GM12864 (cell line): ENCODE data around the gene ATRNL1.

Experiments
- DNase-seq: peaks from one replicate; pipeline ENCODE4 v3.0.0-alpha.2; 2011; ENCODE audit warnings: low read depth
- H3K4me3 ChIP-seq: 2 replicates; pipeline ENCODE4 v1.5.1; 2011; ENCODE audit warnings: mild to moderate bottlenecking, low read depth, low read length, control low read depth
- TF ChIP-seq, protein P1 (sequence below): IDR thresholded peaks from 2 replicates; pipeline ENCODE4 v1.5.1; 2011; ENCODE audit warnings: low read depth, mild to moderate bottlenecking, moderate library complexity, low read length, control low read depth, inconsistent platforms; ENCODE audit errors: missing control alignments

ATRNL1 gene

DNA sequence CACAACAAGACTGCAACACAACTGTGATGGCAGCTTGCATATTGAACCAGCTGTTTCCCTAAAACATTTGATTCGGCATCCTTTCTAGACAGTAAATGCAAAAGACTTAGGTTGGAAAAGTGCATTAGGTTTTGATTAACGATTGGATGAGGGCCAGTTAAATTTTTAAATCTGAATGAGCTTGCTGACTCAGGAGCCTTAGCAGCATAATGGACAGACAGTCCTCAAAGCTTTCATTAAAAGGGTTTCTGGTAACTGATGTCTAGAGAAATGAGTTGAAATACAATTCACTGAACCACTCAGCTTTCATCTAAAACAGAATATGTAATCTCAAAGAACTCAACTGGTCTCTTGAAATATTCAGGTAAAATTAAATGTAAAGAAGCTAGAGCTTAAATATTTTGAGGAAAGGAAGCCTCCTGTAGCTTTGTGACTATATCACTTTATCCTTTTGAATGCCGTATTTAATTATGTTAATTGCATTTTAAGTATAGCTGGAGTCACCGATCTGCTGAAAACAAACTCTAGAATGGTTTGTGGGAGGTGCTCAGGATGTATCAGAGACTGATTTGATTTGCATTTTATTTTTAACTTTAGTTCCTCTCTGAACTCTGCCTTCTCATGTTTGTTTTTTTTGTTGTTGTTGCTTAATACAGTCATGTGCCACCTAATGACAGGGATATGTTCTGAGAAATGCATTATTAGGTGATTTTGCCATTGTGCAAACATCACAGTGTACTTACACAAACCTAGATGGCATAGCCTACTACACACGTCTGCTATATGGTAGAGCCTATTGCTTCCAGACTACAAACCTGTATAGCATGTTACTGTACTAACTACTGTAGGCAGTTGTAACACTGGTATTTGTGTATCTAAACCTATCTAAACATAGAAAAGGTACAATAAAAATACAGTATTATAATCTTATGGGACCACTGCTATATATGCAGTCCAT lies 29.2 kb upstream of the ATRNL1 start:
- DNase-seq, result no peak
- no peak overlapping the region for H3K4me3 ChIP-seq
- TF ChIP-seq, protein P1, sequence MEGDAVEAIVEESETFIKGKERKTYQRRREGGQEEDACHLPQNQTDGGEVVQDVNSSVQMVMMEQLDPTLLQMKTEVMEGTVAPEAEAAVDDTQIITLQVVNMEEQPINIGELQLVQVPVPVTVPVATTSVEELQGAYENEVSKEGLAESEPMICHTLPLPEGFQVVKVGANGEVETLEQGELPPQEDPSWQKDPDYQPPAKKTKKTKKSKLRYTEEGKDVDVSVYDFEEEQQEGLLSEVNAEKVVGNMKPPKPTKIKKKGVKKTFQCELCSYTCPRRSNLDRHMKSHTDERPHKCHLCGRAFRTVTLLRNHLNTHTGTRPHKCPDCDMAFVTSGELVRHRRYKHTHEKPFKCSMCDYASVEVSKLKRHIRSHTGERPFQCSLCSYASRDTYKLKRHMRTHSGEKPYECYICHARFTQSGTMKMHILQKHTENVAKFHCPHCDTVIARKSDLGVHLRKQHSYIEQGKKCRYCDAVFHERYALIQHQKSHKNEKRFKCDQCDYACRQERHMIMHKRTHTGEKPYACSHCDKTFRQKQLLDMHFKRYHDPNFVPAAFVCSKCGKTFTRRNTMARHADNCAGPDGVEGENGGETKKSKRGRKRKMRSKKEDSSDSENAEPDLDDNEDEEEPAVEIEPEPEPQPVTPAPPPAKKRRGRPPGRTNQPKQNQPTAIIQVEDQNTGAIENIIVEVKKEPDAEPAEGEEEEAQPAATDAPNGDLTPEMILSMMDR, result no peak

DNA sequence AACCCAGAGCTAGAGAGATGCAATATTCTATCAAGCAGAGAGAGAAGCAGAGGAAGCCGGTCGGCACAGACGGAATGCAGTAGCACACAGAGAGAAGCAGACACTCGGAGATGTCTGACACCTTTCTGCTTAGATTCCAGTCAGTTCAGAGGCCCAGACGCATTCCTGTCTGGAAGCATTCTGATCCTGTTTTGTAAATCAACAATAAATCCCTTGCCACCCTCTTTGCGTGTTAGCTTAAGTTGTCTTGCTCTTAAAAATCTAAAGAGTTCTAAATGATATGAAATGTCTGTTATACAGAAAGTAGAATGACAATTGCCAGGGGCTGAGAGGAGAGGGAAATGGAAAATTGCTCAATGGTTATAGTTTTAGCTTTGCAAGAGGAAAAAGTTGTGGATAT lies 27.4 kb upstream of the ATRNL1 start:
- H3K4me3 ChIP-seq, result no peak overlapping the region
- DNase-seq, result no peak
- TF ChIP-seq, protein P1, result no peak

DNA sequence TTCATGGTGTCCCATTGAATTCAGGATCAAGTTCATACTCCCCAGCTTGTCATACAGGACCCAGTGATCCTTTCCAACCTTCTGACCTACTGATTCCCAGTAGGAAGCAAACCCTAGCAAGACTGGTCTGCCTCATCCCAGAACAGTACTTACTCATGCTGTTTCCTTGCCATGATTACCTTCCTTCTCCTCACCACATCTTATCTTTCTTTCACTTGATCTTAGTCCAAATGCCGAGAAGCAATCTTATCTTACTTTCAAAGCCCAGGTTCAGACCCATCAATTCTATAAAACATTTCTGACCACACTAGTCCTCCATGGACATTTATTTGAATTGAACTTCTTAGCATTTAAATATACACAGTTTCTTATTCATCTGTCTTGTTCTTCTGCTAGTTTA lies 26.6 kb upstream of the ATRNL1 start:
- DNase-seq, result no peak
- no peak overlapping the region for H3K4me3 ChIP-seq
- TF ChIP-seq, protein P1, result no peak

DNA sequence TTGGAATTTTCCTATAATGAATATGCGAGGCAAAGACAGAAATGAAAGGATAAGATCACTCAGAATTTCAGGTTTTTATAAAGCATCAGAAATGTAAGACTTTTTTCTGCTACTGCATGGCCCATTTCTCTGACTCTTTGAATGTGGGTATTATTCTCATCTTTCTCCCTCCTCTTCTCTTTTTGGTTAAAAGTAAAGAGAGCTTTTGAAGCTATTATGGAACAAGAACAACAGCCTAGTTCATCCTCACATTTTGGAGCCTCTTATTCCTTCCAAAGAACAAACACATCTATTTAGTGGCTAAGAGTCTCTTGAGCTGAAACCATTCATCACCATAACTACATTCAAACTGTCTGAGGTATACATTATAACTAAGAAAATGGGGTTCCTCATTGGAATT lies 19.4 kb upstream of the ATRNL1 start:
- TF ChIP-seq, protein P1, result no peak
- no peak overlapping the region for H3K4me3 ChIP-seq

DNA sequence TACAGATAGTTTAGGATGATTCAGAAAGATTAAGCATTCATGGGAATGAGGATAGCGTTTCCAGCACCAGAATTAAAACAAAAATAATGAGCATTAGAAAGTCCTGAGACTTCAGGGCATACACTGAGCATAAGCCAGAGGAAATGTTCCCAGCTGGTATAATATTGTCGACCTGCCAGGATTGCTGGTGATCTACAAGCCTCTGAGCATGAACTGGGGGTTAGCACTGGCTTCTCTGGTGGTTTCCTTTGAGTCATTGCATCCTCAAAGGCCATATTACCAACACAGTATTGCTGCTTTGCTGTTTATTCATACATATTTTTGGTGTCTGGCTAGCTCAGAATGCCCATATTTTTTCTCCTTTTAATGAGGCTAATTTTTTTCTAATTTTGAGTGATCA lies 10.7 kb upstream of the ATRNL1 start:
- no peak overlapping the region for H3K4me3 ChIP-seq
- TF ChIP-seq, protein P1, result no peak
- DNase-seq, result no peak

More for the DNA sequence above, 19.4 kb upstream of the ATRNL1 start:
- no peak for DNase-seq

DNA sequence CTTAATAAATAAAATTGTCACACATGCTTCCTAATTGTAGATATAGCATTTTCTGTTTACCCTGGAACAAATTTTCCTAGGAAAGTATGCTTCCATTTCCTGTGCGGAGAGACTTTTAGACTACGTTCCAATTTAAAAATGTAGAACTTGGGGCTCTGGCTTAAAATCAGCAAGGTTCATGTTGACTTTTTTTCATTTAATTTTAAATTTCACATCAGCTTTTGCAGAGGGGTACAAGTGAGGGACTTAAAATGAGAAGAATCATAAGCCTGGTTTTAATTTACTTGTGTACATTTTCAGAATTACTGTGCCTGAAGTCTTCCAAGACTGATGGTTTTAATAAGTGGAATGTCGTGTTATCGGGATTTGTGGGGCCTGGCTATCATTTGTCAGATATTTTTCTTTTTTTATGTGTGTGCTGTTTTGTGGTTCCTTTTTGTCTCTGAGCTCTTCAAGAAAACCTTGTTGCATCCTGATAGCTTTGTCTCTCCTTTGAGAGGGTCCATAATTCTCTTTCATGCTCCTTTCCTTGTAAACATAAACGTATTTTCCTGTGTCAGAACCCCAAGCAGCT lies 8.8 kb upstream of the ATRNL1 start:
- DNase-seq, result no peak
- H3K4me3 ChIP-seq, result no peak overlapping the region
- TF ChIP-seq, protein P1, result no peak

DNA sequence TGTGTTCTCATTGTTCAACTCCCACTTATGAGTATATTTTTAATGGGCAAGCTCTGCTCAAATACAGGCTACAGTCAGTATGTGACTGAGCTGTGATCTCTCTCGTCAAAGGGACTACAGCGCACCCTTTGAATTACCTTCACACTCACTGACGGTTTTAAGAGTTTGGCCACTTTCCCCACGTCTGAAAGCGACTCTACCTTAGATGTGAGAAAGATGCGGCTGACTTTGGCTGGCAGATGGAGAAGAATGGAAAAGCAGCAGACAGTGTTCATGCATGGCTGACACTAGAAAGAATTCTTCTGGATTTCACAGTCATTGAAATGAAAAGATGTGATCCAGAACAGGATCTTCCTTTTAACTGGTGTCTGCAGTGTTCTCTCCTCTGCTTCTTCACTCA lies 2.0 kb upstream of the ATRNL1 start:
- no peak overlapping the region for H3K4me3 ChIP-seq
- DNase-seq, result no peak
- TF ChIP-seq, protein P1, result no peak
